H9 (cell line): ENCODE data around the gene CSNK2A2. TPM values are rescaled to one million over a fixed set of nuclear protein-coding genes. Genes with fewer than 3 reads are reported as not detected.

Experiments
- DNase-seq: peaks from one replicate; pipeline ENCODE4 v3.0.0-alpha.2; 2017
- H2AFZ ChIP-seq: one replicate; pipeline ENCODE4 v1.6.1; 2013; ENCODE audit warnings: mild to moderate bottlenecking, low read length, control low read depth, moderate library complexity
- H2AK5ac ChIP-seq: 2 replicates; pipeline ENCODE4 v1.6.1; 2013; ENCODE audit warnings: low read length, control low read depth, mixed read lengths; ENCODE audit not compliant: insufficient read length
- H2BK120ac ChIP-seq: one replicate; pipeline ENCODE4 v1.6.1; 2013; ENCODE audit warnings: low read depth, mild to moderate bottlenecking, low read length, control low read depth, inconsistent platforms; ENCODE audit not compliant: poor library complexity, severe bottlenecking
- H2BK12ac ChIP-seq: 2 replicates; pipeline ENCODE4 v1.6.1; 2013; ENCODE audit warnings: low read length, control low read depth, mixed read lengths, low read depth; ENCODE audit not compliant: insufficient read length
- H2BK15ac ChIP-seq: 2 replicates; pipeline ENCODE4 v1.6.1; 2013; ENCODE audit warnings: low read depth, low read length, control low read depth
- H2BK20ac ChIP-seq: one replicate; pipeline ENCODE4 v1.6.1; 2013; ENCODE audit warnings: low read depth, mild to moderate bottlenecking, low read length, control low read depth, inconsistent platforms; ENCODE audit not compliant: poor library complexity, severe bottlenecking
- H2BK5ac ChIP-seq: 2 replicates; pipeline ENCODE4 v1.6.1; 2013; ENCODE audit warnings: low read length, control low read depth, mixed read lengths; ENCODE audit not compliant: insufficient read length
- H3K14ac ChIP-seq: 2 replicates; pipeline ENCODE4 v1.6.1; 2013; ENCODE audit warnings: low read length, control low read depth; ENCODE audit not compliant: insufficient read depth
- H3K18ac ChIP-seq: 2 replicates; pipeline ENCODE4 v1.6.1; 2013; ENCODE audit warnings: low read depth, mild to moderate bottlenecking, mixed read lengths, low read length, control low read depth; ENCODE audit not compliant: insufficient read length
- H3K23ac ChIP-seq: 2 replicates; pipeline ENCODE4 v1.6.1; 2013; ENCODE audit warnings: low read length, control low read depth, mixed read lengths, low read depth; ENCODE audit not compliant: insufficient read length
- H3K23me2 ChIP-seq: 2 replicates; pipeline ENCODE4 v1.6.1; 2013; ENCODE audit warnings: low read depth, mild to moderate bottlenecking, mixed read lengths, low read length, control low read depth; ENCODE audit not compliant: insufficient read length, poor library complexity, severe bottlenecking
- H3K27ac ChIP-seq: 2 replicates; pipeline ENCODE4 v1.5.1; 2013; ENCODE audit warnings: low read length, control low read depth, mixed read lengths, low read depth; ENCODE audit not compliant: insufficient read length
- H3K27me3 ChIP-seq: 2 replicates; pipeline ENCODE4 v1.6.1; 2013; ENCODE audit warnings: low read length, control low read depth, inconsistent platforms; ENCODE audit not compliant: insufficient read depth
- H3K4ac ChIP-seq: 2 replicates; pipeline ENCODE4 v1.6.1; 2013; ENCODE audit warnings: low read depth, mild to moderate bottlenecking, control low read depth, inconsistent platforms, low read length, moderate library complexity
- H3K4me1 ChIP-seq: 2 replicates; pipeline ENCODE4 v1.6.1; 2013; ENCODE audit warnings: low read length, control low read depth, inconsistent platforms; ENCODE audit not compliant: insufficient read depth
- H3K4me2 ChIP-seq: 2 replicates; pipeline ENCODE4 v1.6.1; 2013; ENCODE audit warnings: low read length, control low read depth, mixed read lengths; ENCODE audit not compliant: insufficient read length, insufficient read depth
- H3K56ac ChIP-seq: 2 replicates; pipeline ENCODE4 v1.6.1; 2013; ENCODE audit warnings: low read depth, mild to moderate bottlenecking, mixed read lengths, low read length, control low read depth; ENCODE audit not compliant: insufficient read length
- H3K79me1 ChIP-seq: 2 replicates; pipeline ENCODE4 v1.6.1; 2013; ENCODE audit warnings: low read depth, mild to moderate bottlenecking, moderate library complexity, low read length, control low read depth, inconsistent platforms; ENCODE audit not compliant: insufficient read depth, poor library complexity, severe bottlenecking
- H3K79me2 ChIP-seq: 2 replicates; pipeline ENCODE4 v1.6.1; 2013; ENCODE audit warnings: low read length, control low read depth, inconsistent platforms; ENCODE audit not compliant: insufficient read depth
- H3K9ac ChIP-seq: 2 replicates; pipeline ENCODE4 v1.6.1; 2013; ENCODE audit warnings: low read length, control low read depth, mixed read lengths; ENCODE audit not compliant: insufficient read length; ENCODE audit errors: extremely low read depth
- H3K9me3 ChIP-seq: one replicate; pipeline ENCODE4 v1.6.1; 2013; ENCODE audit warnings: low read depth, low read length, inconsistent platforms; ENCODE audit not compliant: control insufficient read depth
- H3T11ph ChIP-seq: one replicate; pipeline ENCODE4 v1.6.1; 2013; ENCODE audit warnings: mild to moderate bottlenecking, low read length, control low read depth, inconsistent platforms
- H4K20me1 ChIP-seq: one replicate; pipeline ENCODE4 v1.6.1; 2013; ENCODE audit not compliant: control insufficient read depth, insufficient read length, insufficient read depth
- H4K5ac ChIP-seq: 2 replicates; pipeline ENCODE4 v1.6.1; 2013; ENCODE audit warnings: low read depth, mild to moderate bottlenecking, mixed read lengths, low read length, control low read depth; ENCODE audit not compliant: insufficient read length
- H4K8ac ChIP-seq: replicated peaks from 2 replicates; pipeline ENCODE4 v1.6.1; 2013; ENCODE audit warnings: low read length, control low read depth, mixed read lengths, low read depth; ENCODE audit not compliant: insufficient read length
- H4K91ac ChIP-seq: 2 replicates; pipeline ENCODE4 v1.6.1; 2013; ENCODE audit warnings: low read depth, mild to moderate bottlenecking, moderate library complexity, mixed read lengths, low read length, control low read depth; ENCODE audit not compliant: insufficient read length
- H3K27ac Mint-ChIP-seq, 3 experiments: 2 replicates in 2 of 3; 3 replicates in 1 of 3; pipeline ENCODE4 v1.8.0; 2020 to 2021; ENCODE audit warnings: mixed read lengths in 3 of 3, mild to moderate bottlenecking in 1 of 3, moderate library complexity in 1 of 3
- H3K27me3 Mint-ChIP-seq: 2 replicates; pipeline ENCODE4 v1.8.0; 2021; ENCODE audit warnings: low read depth, mild to moderate bottlenecking, moderate library complexity, mixed read lengths
- H3K36me3 Mint-ChIP-seq, 3 experiments: 2 replicates in 2 of 3; 3 replicates in 1 of 3; pipeline ENCODE4 v1.8.0; 2020 to 2021; ENCODE audit warnings: low read depth in 3 of 3, mixed read lengths in 3 of 3; ENCODE audit not compliant: insufficient read depth in 1 of 3
- H3K4me1 Mint-ChIP-seq, 2 experiments: 2 replicates each; pipeline ENCODE4 v1.8.0; 2020; ENCODE audit warnings: mixed read lengths in 2 of 2
- H3K4me3 Mint-ChIP-seq, 2 experiments: 2 replicates in 1 of 2; 3 replicates in 1 of 2; pipeline ENCODE4 v1.8.0; 2020 to 2021; ENCODE audit warnings: mild to moderate bottlenecking in 2 of 2, mixed read lengths in 2 of 2, moderate library complexity in 1 of 2
- H3K9me3 Mint-ChIP-seq, 2 experiments: 2 replicates in 1 of 2; 3 replicates in 1 of 2; pipeline ENCODE4 v1.8.0; 2020; ENCODE audit warnings: mild to moderate bottlenecking in 2 of 2, mixed read lengths in 2 of 2, moderate library complexity in 1 of 2
- WGBS: extraction: QIAGEN DNeasy Blood & Tissue Kit; methylation state at CpG from one replicate; pipeline ENCODE4 v1.1.7; 2013; ENCODE audit warnings: missing lambda C conversion rate, low lambda C conversion rate, mixed read lengths; ENCODE audit not compliant: insufficient read length; ENCODE audit errors: extremely low coverage; 5-methylcytosine and 5-hydroxymethylcytosine counted together
- total RNA-seq: library from RNA; stranded (reverse); gene quantifications from 2 replicates; pipeline ENCODE4 v1.2.1, GENCODE V29; 2021
- TF ChIP-seq, protein P1 (sequence below): fragments of 200-600 bp; sonication (generic); conservative IDR thresholded peaks from 3 replicates; pipeline ENCODE4 v1.8.0; 2021; ENCODE audit warnings: antibody characterized with exemption, mild to moderate bottlenecking

CSNK2A2 gene
- total RNA-seq, 1 experiment from 2014 or later, result 134 TPM

DNA sequence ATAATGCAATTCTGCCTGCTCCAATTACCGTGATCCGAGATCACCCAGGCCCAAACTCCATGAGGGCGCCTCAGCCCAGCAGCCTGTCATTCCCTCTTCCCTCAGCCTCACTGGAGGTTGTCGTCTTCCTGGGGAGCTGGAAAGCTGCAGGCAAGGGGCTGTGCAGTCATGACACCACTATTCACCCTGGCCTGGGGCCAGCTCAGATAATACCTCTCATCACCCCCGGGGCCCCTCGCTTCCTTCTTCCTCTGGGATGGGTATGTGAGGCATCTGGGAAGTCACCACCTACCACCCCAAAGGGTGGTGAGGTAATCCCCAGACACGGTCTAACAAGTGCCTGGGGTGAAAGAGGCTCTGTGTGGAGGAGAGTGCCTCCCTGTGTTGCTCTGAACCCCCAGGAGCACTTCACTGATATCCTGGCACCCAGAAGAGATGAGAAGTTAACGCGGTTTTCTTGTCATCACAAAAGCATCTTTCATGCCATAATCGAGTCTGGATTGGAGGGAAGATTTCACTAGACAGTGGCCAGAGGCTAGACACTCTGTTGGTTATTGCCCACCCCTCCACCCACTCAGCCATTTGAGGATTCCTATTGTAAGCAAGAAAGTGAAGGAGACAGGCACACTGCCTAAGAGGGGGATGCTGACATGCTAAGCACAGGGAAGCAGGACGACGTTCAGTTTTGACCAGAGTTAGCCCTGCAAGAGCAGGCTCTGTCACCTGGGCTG, 87.2 kb downstream of the CSNK2A2 start:
- Histone ChIP-seq H2AFZ (no peak overlapping the region), H3K79me1 (no peaks in the 10 kb centered on the region), H3K14ac (no peak overlapping the region), H3K4me1 (peaks cover 10% of the 10 kb centered on the region), H3K27ac (no peak overlapping the region), H3K79me2 (no peaks in the 10 kb centered on the region), H3K4ac (no peak overlapping the region), H3K23ac (no peak overlapping the region), H3K9me3 (no peaks in the 10 kb centered on the region), H3K18ac (no peak overlapping the region), H4K8ac (no peak overlapping the region), H2BK5ac (no peak overlapping the region), H2BK20ac (no peak overlapping the region), H3K56ac (no peak overlapping the region), H3K9ac (no peak overlapping the region), H3T11ph (no peak overlapping the region), H2BK120ac (no peak overlapping the region), H3K4me2 (no peak overlapping the region), H3K27me3 (no peaks in the 10 kb centered on the region), H2AK5ac (no peak overlapping the region), H2BK15ac (no peak overlapping the region), H2BK12ac (no peak overlapping the region), H4K5ac (no peak overlapping the region), H3K23me2 (no peaks in the 10 kb centered on the region), H4K20me1 (no peaks in the 10 kb centered on the region), H4K91ac (no peak overlapping the region)
- Mint-ChIP-seq H3K4me3 (no peak overlapping the region), H3K36me3 (peaks cover 26 to 35% (median 32%) of the 10 kb centered on the region in 3 experiments), H3K27ac (peak overlapping the region; percentile 18 to 45 (median 26); a peak in 5 of 7 replicates), H3K9me3 (peaks cover 0 to 5% of the 10 kb centered on the region in 2 experiments; a peak in 1 of 5 replicates), H3K4me1 (peaks cover 42 to 44% of the 10 kb centered on the region in 2 experiments), H3K27me3 (no peaks in the 10 kb centered on the region)
- no CpG with 5 or more reads among the region's 12 CpGs for WGBS
- no peak for DNase-seq
- TF ChIP-seq, protein P1, sequence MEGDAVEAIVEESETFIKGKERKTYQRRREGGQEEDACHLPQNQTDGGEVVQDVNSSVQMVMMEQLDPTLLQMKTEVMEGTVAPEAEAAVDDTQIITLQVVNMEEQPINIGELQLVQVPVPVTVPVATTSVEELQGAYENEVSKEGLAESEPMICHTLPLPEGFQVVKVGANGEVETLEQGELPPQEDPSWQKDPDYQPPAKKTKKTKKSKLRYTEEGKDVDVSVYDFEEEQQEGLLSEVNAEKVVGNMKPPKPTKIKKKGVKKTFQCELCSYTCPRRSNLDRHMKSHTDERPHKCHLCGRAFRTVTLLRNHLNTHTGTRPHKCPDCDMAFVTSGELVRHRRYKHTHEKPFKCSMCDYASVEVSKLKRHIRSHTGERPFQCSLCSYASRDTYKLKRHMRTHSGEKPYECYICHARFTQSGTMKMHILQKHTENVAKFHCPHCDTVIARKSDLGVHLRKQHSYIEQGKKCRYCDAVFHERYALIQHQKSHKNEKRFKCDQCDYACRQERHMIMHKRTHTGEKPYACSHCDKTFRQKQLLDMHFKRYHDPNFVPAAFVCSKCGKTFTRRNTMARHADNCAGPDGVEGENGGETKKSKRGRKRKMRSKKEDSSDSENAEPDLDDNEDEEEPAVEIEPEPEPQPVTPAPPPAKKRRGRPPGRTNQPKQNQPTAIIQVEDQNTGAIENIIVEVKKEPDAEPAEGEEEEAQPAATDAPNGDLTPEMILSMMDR, result no peak
